A204.1 (cell line): ENCODE results near the gene TPTE.
"Not testable (repeated sequence)": the region's sequence is repeated elsewhere in the genome, so short reads cannot be mapped to it uniquely, and the experiment has no call there.

ENCODE experiments used
- FAIRE-seq: peaks from 2 replicates; lab custom pipeline; 2012; peaks lifted over from hg19 to GRCh38; lab: Jason Lieb, UNC

Gene TPTE

DNA sequence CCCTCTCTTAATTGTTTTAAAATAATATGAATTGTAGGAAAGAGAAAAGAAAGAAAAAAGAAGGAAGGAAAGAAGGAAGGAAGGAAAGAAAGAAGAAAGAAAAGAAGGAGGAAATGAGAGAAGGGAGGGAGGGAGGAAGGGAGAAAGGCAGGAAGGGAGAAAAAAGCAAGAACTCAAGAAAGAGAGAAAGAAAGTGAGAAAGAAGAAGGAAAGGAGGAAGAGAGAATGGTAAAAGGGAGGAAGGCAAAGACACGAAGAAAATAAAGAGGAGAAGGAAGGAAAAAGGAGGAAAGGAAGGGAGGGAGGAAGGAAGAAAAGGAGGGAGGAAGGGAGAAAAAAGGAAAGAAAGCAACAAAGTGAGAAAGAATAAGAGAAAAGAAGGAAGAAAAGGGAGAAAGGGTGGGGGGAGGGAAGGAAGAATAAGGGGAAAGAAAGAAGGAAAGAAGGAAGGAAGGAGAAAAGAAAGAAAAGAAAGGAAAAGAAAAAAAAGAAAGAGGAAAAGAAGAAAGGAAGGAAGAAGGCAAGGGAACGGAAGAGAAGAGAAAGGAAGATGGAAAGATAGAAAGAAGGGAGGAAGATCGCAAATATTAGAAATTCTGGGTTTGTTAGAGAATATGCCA is 95.9 kb downstream of the TPTE start:
- FAIRE-seq: not testable (repeated sequence)

DNA sequence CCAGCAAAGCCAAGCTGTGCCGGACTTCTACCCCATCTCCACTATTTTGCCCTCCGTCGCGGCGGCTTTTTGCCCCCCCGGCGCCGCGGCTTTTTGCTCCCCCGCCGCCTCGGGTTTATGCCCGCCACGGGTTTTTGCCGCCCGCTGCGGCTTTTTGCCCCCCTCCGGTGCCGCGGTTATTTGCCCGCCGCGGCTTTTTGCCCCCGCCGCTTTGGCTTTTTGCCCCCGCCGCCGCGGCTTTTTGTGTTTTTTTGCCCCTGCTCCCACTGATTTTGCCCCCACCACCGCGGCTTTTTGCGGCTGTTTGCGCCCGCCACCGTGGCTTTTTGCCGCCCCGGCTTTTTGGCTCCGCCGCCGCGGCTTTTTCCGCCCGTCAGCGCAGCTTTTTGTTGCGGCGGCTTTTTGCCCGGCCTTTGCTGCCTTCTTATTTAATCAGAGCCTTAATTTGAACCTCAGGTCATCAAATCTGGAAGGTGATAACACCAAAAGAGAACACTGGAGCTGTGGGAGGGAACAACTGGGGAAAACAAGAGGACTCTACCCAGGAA is 106.0 kb downstream of the TPTE start:
- no peak for FAIRE-seq

DNA sequence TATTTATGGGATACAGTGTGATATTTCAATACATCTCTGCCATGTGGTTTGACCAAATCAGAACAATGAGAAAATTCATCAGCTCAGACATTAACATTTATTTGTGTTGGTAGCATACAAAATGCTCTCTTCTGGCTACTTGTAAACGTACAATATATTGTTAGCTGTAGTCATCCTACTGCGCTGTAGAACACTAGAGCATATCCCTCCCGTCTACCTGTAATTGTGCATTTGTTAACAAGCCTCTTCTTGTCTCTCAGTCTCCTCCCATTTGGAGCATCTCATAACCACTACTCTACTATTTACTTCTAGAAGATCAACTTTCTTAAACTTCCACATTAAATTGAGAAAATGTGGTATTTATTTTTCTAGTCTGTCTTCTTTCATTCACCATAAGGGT is 107.9 kb downstream of the TPTE start:
- not testable (repeated sequence) for FAIRE-seq

DNA sequence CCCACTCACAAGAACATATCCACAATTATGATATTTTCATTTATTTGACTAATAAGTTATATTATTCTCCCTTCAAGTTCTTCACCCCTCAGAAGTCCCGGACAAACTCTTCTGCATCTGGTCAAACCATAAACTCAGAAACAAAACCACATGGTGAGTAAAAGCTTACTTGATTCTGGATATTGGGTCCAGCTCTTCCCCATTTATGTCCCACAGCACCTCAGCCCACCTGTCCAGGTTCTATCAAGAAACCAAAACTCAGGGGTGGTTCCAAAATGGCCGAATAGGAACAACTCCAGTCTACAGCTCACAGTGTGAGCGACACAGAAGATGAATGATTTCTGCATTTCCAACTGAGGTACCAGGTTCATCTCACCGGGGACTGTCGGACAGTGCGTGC is 109.4 kb downstream of the TPTE start:
- FAIRE-seq: not testable (repeated sequence)

DNA sequence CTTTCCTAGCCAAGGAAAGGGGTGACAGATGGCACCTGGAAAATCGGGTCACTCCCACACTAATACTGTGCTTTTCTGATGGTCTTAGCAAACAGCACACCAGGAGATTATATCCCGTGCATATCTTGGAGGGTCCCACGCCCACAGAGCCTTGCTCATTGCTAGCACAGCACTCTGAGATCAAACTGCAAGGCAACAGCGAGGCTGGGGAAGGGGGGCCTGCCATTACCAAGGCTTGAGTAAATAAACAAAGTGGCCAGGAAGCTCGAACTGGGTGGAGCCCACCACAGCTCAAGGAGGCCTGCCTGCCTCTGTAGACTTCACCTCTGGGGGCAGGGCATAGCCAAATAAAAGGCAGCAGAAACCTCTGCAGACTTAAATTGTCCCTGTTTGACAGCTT is 109.9 kb downstream of the TPTE start:
- FAIRE-seq: not testable (repeated sequence)

DNA sequence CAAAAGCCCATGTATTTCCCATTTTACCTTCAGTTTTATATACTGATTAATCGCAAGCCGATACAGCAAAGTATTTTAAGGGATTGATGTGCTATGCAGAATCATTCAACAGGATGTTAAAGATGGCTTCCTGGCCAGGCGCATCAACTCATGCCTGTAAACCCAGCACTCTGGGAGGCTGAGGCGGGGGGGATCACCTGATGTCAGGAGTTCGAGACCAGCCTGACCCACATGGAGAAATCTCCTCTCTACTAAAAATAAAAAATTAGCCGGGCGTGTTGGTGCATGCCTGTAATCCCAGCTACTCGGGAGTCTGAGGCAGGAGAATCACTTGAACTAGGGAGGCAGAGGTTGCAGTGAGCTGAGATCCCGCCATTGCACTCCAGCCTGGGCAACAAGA is 116.8 kb downstream of the TPTE start:
- not testable (repeated sequence) for FAIRE-seq

DNA sequence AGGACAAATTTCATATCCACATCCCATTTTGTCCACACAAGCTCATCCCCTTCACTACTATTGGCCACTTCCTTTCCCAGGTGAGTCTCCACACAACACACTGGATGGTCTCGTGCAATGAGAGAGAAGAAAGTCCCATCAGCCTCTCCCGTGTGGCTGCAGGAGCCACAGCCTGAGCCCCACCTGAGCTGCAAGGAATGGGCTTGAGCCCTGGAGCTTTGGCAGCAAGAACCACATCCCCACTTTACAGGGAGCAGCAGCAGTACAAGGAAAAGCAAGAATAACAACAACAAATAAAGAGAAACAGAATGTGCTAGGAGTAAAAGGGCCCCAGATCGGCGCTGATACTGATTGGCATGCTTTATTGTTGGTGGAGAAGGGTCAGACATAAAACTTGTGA is 117.7 kb downstream of the TPTE start:
- no peak for FAIRE-seq

DNA sequence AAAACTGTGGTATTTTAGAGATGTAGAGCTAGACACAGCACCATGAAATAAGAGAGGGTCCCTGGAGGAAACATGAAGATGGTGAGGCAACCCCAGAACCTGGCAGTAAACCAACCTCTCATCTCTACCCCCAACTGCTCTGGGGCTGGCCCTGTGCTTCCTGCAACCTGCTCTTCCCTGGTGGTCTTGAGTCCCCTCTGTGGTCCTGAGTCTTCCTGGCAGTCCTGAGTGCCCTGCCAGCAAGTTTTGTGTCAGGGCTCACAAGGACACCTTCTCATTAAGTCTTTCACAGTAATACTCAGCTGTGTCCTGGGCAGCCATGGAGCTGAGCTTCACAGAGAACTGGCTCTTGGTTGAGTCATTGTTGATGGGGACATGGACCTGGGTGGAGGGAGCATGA is 118.4 kb downstream of the TPTE start:
- not testable (repeated sequence) for FAIRE-seq

DNA sequence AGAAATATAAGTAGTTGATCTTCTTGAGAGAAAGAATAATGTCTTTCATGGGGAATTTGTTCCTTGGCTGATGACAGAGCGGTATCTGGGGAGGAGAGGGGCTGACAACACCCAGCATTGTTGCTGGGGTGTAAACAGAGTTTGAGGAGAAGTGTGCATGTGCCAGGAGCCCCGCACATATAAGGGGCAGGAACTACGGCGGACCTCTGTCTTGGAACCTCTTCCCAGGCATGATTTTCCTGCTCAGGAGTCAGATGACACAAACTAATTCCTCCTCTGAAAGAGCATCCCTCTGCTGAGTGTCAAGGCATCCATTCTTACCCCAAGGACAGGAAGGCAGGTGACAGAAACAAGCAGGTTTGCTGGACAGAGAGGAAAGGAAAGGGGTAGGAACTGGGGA is 119.1 kb downstream of the TPTE start:
- FAIRE-seq: no peak

DNA sequence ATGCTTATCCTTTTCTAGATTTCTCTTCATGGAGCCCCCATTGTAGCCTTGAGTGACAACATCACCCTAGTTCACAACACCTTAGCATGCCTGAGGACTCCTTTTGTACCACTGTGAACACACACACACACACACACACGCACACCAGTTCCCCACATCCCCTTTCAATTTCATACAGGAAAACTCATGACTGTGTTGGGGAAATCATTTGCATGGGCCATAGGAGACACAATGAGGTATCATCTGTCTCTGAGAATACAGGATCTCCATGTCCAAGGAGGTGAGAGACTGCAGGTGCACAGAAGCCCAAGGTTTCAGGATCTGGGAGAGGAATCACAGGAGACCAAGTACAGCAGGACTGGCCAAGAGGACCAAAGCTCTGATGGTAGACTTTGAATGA is 119.7 kb downstream of the TPTE start:
- FAIRE-seq: no peak

DNA sequence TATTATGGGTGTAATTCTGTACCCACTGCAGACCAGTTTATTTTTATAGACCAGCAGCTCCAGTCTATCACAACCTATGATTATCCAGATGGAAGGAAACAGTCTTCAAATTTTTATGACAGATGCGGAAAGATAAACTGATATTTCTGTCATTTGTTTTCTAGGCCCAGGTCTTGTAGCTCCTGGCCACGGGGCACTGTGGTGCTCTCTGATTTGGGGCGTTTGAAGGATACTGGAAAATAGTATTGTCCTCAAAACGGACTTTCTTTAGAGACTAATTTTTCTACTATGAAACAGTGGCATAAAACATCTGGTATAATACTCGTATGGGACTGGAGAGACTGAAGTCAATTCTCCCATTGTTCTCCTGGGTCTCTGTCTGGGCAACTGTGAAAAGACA is 124.3 kb downstream of the TPTE start:
- not testable (repeated sequence) for FAIRE-seq

DNA sequence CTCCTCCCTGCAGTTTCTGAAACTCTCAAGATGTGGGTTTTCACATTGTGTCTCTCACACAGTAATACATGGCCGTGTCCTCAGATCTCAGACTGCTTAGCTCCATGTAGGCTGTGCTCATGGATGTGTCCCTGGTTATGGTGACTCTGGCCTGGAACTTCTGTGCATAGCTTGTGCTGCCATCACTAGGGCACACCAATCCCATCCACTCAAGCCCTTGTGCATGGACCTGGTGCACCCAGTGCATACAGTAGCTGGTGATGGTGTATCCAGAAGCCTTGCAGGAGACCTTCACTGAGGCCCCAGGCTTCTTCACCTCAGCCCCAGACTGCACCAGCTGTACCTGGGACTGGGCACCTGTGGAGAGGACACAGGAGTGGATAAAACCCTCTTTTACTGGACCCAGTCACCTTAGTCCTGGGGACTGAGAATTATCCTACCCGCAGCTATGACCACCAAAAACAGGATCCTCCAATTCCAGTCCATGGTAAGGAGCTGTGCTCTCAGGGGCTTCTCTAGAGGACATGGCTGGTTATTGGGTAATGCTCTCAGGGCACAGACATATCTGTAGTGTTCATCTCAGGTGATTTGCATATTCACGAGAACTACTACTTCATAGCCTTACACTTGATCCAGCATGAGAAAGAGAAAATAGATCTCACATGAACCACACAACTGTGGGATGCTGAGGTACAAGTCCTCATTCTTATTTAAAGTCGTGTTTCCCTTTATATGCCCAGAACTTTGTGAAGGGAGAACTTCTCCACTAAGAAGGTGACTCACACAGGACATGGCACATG is 128.2 kb downstream of the TPTE start:
- not testable (repeated sequence) for FAIRE-seq

DNA sequence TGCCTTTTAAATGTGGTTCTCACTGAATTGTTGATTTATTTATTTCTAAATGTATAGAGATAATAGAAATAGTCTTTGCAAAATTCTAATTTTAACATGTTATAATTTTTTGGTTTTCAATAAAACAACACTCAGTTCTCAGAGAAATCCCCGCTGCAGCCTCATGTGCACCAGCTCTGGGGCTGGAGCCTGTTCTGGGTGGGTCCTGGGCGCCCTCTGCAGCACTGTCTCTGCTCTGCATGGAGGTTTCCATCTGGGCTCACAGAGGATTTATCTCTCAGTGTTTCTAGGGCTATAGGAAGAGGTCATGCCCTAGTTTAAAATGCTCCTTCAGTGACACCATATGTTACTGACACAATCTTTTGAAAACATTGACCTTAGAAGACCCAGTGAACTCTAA is 128.9 kb downstream of the TPTE start:
- not testable (repeated sequence) for FAIRE-seq
